GM13977 (cell line): Measurements from ENCODE around the gene GNAQ.

Experiments
- DNase-seq: peaks from one replicate; pipeline ENCODE4 v3.0.0; 2012; ENCODE audit warnings: low spot score
- CTCF ChIP-seq: IDR thresholded peaks from 2 replicates; pipeline ENCODE4 v1.5.1; 2012; ENCODE audit warnings: mild to moderate bottlenecking, control low read depth; ENCODE audit not compliant: insufficient read depth; ENCODE audit errors: extremely low read depth, missing control alignments
- in situ Hi-C: fragments of 300-500 bp; cut with MboI; formaldehyde crosslinking; loops from one replicate; pipeline ENCODE4 v1.12.0; 2022; ENCODE audit warnings: low sequenced_read_pairs, low pct_unique_long_range_greater_than_20kb, mixed read lengths, inconsistent platforms; ENCODE audit not compliant: unreplicated experiment

Gene GNAQ

GRCh38 chr9:77800924-77801551 is 230.6 kb downstream of the GNAQ start:
- DNase-seq = no peak
- in situ Hi-C loops = no loop called here
- TF ChIP-seq CTCF = no peak

- TF ChIP-seq CTCF = no peak
- in situ Hi-C loops = no loop called here
- no peak for DNase-seq
Observed at GRCh38 chr9:77798140-77798539, 233.5 kb downstream of the GNAQ start.

- in situ Hi-C loops = no loop called here
- TF ChIP-seq CTCF = no peak
- no peak for DNase-seq
Observed at GRCh38 chr9:77794985-77795384, 236.6 kb downstream of the GNAQ start.

GRCh38 chr9:77793849-77794248 is 237.8 kb downstream of the GNAQ start:
- TF ChIP-seq CTCF = no peak
- no peak for DNase-seq
- in situ Hi-C loops = no loop called here

GRCh38 chr9:77789891-77790290 is 241.7 kb downstream of the GNAQ start:
- no peak for DNase-seq
- in situ Hi-C loops = no loop called here
- no peak for TF ChIP-seq CTCF

- in situ Hi-C loops = no loop called here
- no peak for DNase-seq
- no peak for TF ChIP-seq CTCF
Observed at GRCh38 chr9:77785341-77785740, 246.3 kb downstream of the GNAQ start.
